GM18867 (cell line): ENCODE results near the gene ZNF597.
"Not testable (repeated sequence)": the region's sequence is repeated elsewhere in the genome, so short reads cannot be mapped to it uniquely, and the experiment has no call there.

Experiments
- ATAC-seq: cut with Tn5 transposase; IDR thresholded peaks from one replicate; pipeline ENCODE4 v1.9.1; 2021; ENCODE audit warnings: mild to moderate bottlenecking, moderate library complexity; ENCODE audit not compliant: unreplicated experiment

The ZNF597 gene

DNA sequence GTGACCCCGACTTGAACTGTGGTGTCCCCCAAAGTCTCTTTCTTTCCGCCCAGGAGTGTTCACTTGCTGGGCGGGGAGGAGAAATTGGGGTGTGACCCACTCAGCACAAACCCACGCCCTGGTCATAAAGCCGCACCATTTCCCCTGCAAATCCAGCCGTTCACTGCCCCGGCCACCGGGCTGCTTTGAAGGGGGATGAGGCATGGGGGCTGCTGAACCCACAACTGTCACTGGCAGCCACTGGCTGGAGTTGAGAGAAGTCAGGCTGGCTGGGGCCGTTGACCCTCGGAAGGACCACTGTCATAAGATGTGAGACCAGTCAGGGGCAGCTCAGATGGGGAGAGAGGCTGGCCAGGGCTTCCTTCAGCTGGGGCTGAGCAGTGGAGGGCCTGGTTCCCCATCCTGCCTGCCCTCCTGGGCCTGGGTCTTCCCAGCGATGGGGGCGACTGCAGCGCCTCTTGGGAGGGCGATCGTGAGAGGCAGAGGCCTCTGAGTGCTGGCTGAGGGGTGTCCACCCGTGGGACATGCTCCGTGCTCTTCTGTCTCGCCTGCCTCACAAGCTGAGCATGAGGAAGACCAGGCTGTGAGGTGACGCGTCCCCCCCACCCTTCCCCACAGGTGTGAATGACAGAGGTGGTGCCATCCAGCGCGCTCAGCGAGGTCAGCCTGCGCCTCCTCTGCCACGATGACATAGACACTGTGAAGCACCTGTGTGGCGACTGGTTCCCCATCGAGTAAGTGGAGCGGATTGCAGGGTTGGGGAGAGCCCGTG is 32.5 kb upstream of the ZNF597 start:
- ATAC-seq: no peak

DNA sequence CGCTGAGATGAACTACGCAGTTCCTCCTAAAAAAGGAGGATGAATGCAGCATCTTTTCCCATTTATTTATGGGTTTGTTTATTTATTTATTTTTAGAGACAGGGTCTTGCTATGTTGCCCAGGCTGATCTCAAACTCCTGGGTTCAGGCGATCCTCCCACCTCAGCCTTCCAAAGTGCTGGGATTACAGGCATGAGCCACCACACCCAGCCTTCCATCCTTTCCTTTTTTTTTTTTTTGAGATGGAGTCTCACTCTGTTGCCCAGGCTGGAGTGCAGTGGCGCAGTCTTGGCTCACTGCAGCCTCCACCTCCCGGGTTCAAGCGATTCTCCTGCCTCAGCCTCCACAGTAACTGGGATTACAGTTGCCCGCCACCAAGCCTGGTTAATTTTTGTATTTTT is 31.6 kb upstream of the ZNF597 start:
- ATAC-seq: not testable (repeated sequence)

DNA sequence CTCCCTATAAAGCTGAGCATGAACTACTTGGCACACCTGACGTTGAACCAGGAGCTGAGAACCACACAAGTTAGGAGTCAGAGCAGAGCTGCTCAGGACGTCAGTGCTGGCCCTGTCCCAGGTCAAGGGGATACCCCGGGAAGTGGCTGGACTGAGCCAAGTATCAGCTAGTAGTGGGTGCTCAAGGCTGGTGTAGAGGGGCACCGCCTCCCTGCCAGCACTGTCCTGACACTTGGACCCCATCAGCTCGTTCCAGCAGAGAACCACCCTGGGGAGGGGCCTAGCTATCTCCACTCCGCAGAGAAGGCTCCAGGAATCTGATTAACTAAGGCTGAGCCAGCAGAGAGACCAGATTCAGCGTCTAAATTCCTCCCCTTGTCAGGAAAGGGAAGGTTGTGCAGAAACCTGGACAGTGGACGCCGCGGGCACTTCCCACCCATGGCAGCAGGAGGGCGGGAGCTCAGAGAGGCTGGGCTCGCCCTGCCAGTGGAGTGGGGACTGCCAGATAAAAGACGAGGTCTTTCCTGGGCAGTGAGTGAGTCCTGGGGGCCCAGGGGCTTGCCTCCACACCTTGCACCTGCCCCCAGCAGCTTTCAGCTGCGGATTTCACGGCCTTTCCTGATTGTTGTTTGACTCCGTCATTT is 31.0 kb upstream of the ZNF597 start:
- no peak for ATAC-seq

DNA sequence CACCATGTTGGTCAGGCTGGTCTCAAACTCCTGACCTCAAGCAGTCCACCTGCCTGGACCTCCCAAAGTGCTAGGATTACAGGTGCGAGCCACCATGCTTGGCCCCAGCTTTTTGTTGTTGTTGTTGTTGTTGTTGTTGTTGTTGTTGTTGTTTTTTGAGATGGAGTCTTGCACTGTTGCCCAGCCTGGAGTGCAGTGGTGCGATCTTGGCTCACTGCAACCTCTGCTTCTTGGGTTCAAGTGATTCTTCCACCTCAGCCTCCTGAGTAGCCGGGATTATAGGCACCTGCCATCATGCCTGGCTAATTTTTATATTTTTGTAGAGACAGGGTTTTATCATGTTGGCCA is 30.3 kb upstream of the ZNF597 start:
- not testable (repeated sequence) for ATAC-seq

DNA sequence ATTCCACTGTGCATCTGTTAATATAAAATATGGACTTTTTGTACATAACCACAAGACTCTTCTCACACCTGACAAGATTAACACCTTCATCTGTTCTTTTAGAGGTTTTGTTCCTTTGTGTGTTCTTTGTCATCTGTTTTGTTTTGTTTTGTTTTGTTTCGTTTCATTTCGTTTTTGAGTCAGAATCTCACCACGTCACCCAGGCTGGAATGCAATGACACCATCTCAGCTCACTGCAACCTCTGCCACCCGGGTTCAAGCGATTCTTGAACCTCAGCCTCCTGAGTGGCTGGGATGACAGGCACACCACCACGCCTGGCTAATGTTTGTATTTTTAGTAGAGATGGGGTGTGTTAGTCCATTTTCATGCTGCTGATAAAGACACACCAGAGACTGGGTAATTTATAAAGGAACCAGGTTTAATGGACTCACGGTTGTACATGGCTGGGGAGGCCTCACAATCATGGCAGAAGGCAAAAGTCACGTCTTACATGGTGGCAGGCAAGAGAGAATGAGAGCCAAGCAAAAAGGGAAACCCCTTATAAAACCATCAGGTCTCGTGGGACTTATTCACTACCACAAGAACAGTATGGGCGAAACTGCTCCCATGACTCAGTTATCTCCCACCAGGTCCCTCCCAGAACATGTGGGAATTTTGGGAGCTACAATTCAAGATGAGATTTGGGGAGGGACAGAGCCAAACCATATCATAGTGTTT is 29.7 kb upstream of the ZNF597 start:
- no peak for ATAC-seq

DNA sequence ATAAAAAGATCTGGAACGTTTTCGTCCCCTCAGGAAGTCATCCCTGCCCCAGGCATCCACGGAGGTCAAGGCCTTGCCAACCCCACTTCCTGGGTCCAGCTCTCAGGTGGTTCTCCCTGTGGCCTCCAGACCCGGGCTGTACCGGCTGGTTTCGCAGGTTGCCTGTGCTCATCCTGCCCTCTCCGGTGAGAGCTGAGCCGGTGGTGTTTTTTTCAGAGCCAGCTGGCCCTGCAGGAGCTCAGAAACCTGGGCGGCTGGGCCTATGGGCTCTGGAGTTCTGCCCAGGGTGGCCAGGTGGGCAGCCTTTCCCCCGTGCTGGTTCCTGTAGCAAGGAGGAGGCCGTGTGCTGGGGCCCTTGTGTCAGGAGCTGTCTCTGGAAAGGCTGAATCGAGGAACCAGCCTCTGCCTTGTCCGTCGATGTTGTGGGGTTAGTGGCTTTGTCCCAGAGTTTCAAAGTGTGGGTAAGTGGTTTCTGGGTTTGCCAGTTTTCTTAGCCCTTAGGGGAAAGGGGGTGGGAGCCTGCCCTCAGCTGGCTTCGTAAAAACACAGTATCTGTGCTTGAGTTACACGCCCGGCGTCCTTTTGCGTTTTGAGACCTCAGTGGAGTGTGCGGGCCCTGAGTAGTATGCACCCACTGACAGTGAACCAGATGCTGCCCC is 28.3 kb upstream of the ZNF597 start:
- no peak for ATAC-seq

DNA sequence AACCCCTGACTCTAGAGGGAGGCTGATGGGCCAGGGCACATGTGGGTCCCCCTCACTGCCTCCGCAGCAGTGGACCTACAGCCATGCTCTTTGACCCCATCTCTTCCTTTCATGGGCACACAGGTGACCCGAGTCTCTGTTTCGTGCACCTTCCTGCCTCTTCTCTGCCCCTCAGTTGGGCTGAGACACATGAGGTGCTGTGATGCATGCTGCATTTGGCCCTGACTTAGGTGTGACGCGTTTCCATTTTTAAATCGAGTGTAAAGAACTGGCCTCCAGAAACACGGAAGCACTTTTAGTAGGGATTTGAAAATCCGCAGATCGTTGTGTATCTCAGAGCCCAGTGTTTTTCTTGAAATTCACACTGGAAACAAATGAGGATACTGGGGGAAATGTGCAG is 27.4 kb upstream of the ZNF597 start:
- ATAC-seq: no peak

DNA sequence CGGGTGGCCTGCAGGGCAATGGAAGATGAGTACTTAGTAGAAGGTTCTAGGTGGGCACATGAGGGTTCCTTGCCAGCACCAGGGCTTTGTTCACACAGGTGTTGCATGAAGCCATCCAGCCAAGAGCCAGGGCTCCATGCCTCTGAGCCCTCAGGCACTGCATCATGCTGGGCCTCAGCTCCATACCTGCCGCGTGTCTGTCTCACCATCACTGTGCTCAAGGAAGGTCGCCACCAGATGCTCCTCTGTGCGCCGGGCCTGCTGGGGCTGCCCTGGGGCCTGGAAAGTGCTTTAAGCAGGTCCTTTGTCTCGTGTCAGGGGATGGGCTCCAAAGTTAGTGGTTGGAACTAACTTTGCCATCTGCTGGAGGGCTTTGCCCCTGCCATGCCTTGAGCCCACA is 26.4 kb upstream of the ZNF597 start:
- ATAC-seq: no peak

DNA sequence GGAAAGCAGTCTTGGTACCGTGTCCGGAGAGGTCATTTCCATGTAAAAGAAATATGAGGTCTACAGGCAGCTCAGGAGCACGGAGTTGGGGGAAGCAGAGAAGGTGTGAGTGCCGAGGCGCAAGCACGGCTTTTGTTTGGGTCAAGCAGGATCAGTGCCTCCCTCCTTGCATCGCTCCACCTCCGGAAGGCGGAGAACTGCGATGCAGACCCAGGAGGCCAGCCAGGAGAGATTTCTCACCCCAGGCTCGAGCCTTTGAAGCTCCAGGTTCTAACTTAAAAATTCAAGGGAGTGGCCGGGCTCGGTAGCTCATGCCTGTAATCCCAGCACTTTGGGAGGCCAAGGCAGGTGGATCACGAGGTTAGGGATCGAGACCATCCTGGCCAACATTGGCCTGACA is 25.2 kb upstream of the ZNF597 start:
- no peak for ATAC-seq

DNA sequence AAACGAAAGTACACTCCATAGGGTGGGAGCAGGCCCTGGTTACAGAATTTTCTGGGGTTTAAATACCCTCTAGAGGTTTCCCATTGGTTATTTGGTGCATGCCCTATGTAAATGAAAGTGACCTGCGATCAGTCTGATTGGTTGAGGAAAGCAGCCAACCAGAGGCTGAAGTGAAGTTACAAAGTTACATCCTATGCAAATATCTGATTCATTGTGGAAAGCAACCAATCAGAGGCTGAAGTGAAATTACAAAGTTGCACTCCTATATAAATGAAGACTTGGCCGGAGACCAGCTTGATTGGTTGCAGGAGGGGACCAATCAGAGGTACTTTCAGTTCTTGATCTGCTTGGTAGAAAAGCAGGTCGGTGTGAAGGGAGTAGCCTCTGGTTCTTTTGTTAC is 24.6 kb upstream of the ZNF597 start:
- no peak for ATAC-seq

DNA sequence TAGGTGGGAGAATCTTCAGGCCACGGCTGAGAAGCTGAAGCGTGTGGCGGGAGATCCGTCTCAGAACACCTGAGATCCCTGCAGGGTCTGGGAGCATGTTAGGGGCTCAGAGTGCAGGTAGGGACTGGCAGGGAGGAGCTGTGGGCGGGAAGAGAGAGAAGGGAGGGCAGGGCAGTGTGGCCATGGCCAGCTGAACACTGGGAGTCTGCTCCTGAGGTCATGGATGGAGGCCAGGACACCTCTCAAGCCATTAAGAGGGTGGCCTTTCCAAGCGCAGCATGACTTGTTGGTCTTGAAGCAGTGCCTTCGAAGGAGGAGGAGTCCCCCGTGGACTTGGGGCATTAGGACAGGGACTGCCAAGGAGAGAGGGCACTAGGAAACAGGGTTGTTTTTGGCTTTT is 23.9 kb upstream of the ZNF597 start:
- ATAC-seq: no peak

DNA sequence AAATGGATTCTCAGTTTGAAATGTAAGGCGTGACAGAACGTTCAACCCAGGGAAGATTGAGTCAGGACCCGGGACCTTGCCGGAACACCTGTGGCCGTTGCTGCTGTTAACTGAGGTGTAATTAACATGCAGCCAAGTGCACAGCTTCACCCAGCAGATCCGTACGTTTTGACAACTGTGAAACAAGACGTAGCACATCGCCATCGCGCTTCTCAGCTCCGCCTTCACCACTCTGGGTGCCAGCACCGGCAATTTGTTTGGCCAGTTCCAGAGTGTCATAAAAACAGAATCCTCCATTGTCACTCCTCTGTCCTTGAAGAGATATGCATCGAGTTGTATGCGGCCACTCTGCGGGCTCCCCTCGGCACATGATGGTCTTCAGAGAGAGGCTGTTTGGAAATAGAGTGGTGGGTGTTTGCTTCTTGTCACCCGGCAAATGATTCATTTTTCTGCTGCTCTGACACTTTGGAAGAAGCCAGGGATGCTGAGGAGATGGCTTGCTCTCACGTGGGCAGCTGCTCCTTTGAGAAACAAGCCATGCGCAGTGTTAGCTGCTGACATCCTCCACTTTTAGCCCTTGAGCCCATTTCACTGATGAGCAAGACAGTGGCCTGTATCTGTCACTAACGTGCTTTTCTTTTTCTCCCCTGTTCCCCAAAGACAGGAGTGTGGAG is 22.7 kb upstream of the ZNF597 start:
- no peak for ATAC-seq

DNA sequence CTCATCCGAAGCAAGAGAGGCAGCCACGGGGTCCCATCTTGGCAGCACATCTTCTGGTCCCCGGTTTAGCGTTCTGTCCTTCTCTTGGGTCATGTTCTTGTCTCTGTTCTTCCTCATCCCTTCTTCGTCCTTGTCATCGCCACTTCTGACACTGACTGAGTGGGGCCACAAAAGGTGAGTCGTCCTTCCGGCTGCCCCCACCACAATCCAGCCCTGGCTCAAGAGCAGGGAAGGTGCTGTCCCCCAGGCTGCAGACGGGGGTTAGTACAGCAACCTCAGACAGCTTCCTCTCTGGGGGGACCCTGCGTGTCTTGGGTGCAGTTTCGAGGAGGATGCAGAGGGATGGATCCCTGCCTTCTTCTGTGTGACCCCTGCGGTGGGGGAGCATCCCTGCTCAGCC is 22.0 kb upstream of the ZNF597 start:
- no peak for ATAC-seq

DNA sequence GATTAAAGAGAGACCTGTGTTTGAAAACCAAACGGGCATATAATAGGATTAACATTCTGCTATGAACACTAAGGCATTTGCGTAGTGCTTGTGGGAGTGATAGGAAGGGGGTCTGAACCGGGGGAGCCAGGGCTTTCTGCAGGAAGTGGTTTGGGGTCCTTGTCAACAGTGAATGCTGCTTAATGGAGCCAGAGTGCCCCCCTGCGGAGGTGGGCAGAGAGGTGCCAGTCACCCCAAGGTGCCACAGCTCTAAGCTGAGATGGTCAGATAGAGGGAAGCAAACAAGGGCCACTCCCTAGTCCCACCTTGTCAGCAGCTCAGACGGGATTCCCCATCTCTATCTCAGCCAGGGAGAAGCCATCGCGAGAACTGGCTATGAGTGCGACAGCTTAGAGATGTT is 17.8 kb upstream of the ZNF597 start:
- ATAC-seq: no peak

DNA sequence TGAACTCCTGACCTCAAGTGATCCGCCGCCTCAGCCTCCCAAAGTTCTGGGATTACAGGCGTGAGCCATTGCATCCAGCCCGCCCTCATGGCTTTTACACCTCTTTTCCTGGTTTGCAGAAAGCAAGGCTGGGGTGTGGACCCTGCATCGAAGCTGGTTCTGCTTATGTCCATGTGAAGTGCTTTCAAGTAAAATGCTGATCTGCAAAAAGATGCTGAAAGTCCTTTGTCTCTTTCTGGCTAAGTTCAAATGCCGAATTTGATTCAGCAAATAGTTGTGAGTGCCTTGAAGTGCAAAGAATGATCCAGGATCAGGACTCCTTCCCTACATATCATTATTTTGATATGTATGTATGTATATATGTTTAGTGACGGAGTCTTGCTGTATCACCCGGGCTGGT is 17.3 kb upstream of the ZNF597 start:
- no peak for ATAC-seq

DNA sequence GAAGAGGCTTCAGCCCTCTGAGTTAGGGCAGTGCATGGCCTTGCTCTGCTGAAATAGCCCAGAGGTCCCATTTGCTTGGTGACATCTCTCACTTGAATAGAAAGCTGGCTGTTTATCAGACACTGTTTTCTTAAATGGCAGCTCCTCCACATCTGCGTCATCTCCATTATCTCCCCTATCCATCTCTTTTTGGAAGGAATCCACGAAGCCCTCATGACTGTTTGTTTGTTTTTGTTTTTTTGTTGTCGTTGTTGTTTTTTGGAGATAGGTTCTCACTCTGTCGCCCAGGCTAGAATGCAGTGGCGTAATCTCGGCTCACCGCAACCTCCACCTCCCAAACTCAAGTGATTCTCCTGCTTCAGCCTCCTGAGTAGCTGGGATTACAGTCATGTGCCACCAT is 16.8 kb upstream of the ZNF597 start:
- no peak for ATAC-seq

DNA sequence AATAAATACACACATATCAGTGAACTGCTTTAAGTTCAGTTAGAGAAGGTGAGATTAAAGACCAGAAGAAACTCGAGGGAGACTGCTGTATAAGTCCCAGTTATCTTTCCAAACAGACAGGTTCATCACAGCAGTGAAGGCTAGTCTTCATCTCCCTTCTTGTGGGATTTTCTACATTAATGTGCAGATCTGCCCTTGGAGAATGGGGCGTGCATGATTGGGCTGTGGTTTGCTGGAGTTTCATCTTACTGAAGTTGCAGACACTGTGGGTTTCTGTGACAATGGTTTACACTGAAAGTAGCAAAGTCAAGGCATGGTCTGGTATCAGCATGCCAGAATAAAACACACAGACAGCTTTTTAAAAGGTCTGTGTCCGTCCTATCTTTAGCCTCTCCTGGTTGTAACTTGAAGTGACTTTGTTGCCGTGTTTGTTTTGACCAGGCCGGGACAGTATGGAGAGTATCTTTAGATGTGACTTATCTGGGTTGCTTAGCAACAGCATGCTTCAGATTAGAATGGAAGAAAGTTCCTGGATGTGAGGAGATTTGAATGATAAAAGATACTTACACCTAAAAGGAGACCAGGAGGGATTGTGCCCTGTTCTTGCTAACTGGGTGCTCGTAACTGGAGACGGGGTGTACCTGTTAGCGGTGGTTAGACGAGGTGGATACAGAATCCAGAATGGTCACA is 16.2 kb upstream of the ZNF597 start:
- no peak for ATAC-seq

DNA sequence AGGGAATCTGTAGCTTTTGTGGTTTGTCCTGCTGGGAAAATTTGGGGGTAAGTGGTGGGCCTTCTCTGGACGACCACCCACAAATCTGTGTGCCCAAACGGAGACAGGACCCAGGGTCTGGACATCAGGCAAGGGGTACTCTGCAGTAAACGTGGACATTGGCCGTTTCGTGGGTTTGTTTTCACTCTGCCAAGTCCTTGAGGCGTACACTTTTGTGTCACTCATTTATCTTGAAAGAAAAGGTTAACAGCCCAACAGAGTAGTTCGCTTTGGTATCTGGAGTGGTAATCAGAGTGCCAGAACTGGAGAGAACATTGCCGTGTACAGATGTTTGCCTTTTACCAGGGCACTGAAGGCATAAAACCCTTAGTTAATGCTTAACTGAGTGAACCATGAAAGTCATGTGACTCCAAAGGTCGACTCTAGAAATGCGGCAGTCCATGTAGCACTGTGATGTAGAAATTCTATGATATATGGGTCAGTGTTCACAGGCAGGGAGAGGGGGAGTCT is 15.6 kb upstream of the ZNF597 start:
- no peak for ATAC-seq

DNA sequence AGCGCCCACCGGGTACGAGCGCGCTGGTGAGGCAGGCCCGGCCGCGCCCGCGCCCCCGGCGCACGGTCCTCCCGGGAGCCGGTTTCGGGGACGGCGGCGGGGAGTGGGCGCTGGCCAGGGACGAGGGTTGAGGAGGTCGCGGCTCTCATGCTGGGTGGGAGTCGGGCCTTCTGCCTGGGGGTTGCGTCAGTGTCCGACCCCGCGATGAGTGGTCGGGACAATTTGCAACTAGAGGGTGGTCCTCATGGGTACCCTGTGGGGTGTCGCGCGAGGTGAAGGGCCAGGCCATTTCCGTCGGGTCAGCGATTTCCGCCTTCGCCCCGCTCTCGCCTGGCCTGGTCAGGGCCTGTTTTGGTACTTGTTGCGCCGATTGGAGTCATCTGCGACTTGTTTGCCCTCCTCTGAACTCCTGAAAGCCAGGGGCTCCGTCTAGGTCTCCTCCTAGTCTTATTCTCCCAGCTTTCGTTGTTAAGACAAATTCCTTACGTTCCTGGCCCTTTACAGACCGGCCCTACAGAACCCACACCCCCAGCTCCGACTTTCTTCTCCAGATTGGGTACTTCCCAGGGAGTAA is 15.1 kb upstream of the ZNF597 start:
- no peak for ATAC-seq
